Astrocyte (in vitro differentiated cells and primary cell): Measurements from ENCODE around the gene HSPG2.

Experiments used
- CTCF ChIP-seq: IDR thresholded peaks from 2 replicates; pipeline ENCODE4 v1.5.1; 2011; ENCODE audit warnings: low read depth, mild to moderate bottlenecking, inconsistent platforms, low read length, moderate library complexity; ENCODE audit not compliant: insufficient read depth
- EZH2 ChIP-seq: IDR thresholded peaks from 2 replicates; pipeline ENCODE4 v1.6.1; 2012; ENCODE audit warnings: mild to moderate bottlenecking, low read length, inconsistent platforms; ENCODE audit not compliant: insufficient read depth

- TF ChIP-seq CTCF (no peak), EZH2 (no peak)
These were observed 1.8 kb upstream of the HSPG2 start for GRCh38 chr1:21938732-21939538.
